ENCODE data around the gene HOXC12.

GRCh38 chr12:53952335-53952694 lies 2.4 kb upstream of the HOXC12 start:
- TF ChIP-seq CTCF (IDR thresholded peaks at IDR 0.05) (no peak), EZH2 (IDR thresholded peaks at IDR 0.05; ENCODE audit: borderline replicate concordance, insufficient read depth, low read depth, low read length, poor library complexity, severe bottlenecking) (no peak)
